T follicular helper cell (primary cell): ENCODE data around the gene ARHGAP22.

ENCODE experiments used
- DNase-seq: peaks from one replicate; pipeline ENCODE4 v3.0.0-alpha.2; 2020; ENCODE audit warnings: low read depth

ARHGAP22 gene

DNA sequence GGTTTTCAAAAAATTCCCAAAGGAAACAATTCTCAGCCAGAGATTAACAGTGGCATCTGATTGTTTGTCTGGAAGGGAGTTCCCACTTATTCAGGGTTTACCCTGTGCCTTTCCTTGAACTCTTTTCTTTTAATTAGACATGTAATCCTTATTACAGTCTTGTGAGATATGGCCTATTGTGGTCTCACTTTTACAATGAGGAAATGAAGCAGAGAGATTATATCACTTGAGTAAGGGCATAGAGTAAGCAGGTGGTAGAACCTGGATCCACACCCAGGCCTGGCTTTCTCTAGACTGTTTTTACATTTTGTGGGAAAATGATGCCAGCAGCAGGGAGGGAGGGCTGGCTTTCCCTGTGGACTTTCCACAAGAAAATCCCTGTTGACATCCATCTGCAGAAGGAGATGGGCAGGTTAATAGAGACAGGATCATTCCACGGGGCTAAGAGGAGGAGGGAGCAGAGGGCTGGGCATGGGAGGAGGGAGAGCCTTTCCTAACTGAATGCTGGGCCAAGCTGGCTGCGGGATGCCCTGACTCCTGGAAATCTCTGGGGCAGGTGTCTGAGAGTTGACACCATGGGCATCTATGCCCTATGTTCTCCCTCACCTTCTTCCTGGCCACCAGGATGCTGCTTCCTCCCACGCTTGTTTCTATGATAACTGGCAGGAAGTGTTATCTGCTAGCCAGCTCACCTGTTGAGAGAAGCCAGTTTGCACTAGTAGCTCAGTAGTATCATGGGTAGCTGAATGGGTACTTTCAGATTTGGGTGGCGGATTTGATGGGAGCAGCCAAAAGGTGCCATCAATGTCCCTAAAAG is 28.7 kb upstream of the ARHGAP22 start:
- DNase-seq: no peak

DNA sequence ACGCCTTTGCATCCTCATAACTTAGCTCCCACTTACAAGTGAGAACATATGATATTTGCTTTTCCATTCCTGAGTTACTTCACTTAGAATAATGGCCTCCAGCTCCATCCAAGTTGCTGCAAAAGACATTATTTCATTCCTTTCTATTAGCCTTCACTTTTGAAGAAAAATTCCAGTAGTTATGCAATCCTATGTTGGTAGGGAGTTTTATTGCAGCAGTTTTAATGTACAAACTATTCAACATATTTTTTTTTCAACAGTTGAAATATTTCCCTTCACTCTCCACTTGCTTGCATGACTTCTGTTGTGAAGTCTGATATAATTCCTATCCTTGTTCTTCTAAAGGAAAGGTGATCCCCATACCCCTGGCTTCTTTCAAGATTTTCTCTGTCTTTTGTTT is 27.3 kb upstream of the ARHGAP22 start:
- DNase-seq: no peak

DNA sequence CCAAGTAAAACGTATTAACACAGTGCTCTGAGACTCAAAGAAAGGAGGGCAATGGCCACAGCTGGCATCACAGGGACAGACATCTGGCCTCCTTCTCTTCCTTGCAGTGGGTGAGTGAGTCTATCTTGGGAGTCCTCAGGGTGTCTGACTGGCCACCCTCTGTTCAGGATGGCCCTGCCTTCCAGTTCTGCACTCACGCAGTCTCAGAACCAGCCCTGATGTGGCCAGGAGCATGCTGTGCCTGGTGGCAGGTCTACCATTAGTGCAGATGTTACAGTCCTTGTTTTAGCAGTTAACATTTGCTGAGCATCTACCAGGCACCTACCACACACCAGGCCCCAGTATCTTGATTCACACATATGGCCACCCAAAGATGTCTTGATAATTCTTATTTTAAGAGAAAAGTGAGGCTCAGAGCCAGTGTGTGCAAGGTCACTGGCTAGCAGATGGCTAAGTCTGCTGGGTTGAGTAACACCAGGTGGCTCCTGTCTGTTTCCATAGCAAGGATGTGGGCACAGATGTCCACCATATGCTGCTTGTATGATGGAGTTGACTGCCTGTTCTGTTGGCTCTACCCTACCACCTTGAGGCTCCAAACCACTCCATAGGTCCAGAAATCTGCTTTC is 23.2 kb upstream of the ARHGAP22 start:
- no peak for DNase-seq

DNA sequence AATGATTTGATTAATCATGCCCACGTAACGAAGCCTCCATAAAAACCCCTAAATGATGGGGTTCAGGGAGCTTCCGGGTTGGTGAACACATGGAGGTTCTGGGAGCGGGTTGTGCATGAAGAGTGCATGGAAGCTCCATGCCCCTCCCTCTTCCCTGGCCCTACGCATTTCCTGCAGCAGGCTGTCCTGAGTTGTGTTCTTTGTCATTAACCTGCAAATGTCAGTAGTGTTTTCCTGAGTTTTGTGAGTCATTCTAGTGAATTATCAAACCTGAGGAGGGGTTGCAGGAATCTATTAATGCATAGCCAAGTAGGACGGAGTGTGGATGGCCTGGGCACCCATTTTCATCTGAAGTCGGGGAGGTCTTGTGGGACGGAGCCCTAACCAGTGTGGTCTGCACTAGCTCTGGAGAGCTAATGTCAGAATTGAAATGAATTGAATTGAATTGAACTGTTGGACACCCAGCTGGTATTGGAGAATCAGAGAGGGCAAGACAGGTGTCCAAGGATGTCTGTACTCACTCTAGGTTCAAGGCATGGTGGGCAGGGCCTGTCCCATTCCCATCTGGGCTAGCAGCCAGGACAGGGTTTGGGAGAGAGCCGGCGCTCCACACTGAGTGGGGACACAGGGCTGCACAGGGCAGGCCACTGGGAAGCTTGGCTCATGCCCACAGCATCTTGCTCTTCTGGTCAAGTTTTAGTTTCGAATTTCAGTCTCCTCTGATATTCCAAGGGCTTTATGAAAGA is 22.3 kb upstream of the ARHGAP22 start:
- no peak for DNase-seq

DNA sequence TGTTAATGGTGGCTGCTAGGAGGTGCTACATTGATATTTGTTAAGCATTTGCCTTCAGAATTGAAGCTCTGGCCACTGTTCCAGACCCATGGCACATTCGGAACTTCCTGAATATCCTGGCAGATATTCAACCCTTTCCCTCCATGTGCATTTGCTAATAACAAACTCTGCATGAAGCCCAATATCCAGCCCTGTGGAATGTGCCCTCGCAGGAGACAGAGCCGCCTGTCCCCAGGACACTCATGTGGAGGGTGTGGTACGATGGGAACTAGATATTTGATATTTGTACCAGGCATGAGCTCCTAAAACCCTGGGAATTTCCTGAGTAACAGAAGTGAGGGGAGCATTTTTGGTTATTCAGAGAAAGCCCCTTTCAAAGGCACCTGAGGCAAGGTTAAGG is 21.6 kb upstream of the ARHGAP22 start:
- DNase-seq: no peak

DNA sequence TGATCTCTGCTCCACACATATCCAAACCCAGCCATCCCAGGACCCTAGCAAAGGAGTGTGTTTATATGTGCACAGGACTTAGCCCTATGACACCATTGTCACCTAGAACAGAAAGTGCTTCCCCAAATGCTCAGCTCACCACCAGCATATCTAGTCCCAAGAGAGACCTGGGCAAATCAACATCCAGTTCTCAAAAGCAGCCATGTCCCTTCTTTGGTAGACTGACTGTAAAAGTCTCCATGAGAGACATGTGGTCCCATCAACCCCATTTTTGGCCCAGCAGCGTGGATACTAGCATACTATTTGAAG is 20.9 kb upstream of the ARHGAP22 start:
- no peak for DNase-seq

DNA sequence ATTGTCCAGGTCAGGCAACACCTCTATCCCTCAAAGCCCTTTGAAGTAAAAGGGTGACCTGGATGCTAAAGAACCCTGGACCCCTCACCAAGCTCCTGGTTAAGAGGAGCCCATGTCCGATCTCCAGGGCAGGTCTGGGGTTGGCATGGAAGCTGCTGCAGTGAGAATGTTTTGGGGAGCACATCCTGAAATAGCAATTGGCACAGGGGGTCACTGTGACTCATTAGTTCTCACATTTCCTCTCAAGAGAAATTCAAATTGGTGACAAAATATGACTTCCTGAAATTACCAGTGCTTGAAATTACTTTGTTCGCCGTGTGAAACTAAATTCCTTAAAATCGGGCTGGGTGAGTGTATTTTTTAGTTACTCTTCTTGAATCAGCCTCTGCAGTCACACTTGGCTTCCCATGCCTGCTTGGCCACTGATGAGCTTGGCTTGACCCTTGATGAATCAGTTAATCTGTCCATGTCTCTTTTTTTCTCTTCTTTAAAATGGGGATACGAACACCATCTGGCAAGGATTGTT is 18.8 kb upstream of the ARHGAP22 start:
- DNase-seq: no peak

DNA sequence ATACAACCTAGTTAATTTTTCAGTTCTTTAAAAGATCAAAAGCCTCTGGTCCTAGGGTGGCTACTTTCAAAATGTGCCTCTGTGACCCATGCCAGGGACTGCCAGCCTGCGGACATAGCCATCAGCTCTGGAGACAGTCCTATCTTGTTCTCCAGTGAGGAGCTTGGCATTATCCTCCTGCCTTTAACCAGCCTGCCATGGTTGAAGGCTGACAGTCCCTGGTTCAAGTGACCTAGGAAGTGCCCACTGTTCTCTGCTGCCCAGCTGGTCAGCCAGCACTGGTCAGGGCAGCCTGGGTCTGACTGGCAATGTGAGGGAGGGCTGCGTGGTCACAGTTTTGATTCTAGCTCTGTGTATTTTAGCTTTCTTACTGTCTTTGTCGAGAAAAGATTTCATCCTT is 18.1 kb upstream of the ARHGAP22 start:
- no peak for DNase-seq

DNA sequence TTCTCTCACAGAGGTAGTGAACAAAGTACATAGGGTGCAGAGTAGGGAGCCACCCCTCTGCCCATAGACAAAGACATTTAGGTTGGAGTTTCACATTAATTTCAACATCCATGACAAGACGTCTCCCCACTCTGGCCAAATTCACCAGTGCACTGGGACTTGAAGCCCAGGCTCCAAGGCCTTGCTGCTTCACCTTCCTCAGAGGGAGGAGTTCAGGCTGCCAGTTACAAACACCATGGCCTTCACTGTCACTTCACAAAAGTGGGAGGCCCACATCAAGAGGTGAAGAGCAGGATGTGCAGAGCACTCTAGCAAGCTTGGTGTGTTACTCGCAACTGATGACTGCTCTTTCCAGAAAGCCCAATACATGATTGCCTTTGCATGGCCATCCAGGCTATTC is 15.8 kb upstream of the ARHGAP22 start:
- DNase-seq: no peak

DNA sequence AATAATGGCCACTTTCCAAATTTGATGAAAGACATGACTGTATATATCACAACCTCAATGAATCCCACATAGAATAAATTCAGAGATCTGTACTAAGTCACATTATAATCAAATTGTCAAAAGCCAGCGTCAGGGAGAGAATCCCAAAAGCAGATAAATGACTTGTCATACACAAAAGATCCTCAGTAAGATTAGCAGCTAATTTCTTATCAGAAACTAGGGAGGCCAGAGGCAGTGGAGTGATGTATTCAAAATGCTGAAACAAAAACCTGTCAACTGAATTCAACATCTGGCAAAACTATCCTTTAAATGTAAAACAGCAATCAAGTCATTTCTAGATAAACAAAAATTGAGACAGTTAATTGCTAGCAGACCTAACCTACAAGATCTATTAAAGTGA is 11.6 kb upstream of the ARHGAP22 start:
- no peak for DNase-seq

DNA sequence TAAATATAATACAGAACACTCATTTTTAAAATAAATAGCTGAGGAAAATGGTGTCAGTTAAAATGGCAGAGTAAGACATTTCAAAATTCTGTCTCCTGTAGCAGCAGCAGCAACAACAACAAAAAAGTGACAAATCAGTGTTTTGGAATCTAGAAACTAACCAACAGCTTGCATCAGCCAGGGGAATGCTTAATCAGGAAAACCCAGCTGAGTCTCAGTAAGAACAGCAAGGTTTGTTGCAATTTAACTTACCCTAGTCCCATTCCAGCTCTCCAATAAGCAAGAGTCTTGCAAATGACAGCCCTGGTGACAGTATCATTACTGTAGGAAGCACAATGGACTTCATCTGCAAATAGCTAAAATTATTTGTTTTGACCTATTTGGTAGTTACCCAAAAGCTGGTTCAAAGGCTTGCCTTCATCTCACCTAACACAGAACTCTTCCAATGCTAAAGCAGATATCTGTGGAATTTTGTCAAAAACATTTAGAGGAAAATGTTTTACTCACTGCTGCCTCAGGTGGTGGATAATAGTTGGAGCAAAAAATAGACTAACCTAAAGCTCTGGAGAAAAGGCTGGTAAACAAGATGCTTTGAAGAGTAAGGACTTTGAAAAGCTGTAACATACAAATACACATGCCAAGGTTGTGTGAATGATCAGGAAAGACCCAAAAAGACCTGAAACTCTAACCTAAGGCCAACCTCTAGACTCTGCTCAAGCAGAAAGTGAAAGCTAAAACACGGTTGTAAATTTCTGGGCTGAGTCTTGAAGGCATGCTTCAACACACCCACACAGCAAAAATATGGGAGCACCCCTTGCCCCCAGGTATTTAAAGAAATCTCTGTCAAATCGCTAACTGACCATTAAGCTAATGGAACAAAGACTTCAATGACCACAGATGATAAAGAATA is 9.9 kb upstream of the ARHGAP22 start:
- no peak for DNase-seq

DNA sequence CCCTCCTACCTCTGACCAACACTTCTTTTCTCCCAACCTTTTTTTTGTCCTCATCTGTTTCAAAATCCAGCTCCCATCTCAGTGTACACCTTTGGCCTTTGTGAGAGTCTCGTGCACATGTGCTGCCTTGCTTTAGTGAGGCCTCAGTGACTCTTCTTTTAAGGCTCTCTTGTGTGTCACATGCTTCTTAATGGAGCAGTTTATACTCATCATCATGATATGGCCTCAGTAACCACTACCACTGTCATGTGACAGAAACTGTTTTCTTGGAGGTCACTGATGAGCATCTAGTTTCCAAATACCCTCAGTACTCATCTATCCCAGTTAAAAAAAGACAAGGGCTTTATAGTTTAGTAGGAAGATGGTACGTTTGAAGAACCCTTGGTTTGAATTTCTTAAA is 8.1 kb upstream of the ARHGAP22 start:
- no peak for DNase-seq

DNA sequence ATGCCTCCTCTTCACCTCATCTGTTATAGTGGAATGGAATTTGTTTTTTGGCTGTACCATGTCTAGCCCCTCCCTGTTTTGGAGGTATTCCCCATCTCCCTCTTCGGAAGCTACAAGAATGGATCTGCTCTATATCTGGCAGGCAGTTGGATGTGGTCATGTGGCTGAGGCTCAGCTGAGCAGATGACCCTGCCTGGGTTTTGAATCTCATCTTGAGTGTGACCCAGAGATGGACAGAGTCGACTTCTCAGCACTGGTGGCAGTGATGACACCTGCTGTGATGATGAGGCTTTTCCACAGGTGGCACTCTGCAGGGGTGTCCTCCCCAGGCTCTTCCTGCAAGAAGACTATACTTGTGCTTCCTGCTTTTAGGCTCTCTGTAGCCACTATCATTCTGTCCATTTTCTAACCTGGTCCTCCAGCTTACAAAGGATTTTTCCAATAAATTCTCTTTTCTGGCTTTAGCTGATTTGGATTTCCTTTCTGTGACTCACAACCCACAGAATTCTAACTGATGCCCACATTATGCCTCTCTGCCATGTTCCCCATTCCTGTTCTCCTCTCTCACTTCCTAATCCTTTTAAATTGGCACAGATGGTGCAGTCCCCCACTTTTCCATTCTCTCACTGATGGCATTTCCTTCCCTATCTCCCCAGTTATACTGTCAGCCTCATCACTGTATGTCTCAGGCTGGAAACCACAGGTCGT is 7.5 kb upstream of the ARHGAP22 start:
- DNase-seq: no peak

DNA sequence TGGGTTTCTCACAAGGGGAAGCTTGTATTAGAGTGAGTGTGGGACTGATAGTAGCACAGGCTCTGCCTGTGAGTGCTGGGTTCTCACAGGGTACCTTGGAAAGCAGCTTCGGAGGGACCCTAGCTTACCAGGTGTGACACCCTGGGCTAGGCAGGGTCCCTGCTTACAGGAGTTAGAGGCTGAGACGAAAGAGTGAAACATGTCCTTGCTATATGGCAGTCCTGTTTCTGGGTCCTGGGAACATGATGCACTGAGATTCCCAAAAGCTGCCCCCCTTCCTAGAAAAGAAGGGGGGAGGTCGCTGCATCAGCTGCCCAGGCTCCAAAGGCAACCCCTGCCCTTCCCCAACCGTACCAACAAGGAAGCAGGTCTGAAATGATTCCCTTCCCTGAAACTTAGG is 6.3 kb upstream of the ARHGAP22 start:
- DNase-seq: no peak

DNA sequence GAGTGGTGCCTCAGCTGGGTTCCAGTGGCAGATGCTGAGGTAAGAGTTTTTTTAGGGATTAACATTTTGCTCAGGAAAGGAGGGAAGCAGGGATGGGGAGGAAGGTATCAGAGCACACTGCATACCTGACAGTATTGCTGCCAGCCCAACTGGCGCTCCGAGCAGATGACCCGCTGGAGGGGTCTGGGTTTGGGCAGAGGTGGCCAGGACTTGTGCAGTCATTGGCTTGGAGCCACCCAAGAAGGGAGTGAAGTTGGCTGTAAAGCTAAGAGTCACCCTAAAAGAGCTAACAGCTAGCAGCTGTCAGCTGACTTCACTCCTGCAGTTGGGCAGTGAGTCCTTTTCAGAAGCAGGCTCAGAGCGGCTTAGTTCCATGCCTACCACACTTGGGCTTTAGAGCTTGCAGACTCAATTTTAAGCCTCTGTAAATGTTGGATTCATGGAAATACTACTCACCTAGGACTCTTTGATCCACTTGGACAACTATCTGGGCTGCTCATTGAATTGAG is 5.8 kb upstream of the ARHGAP22 start:
- no peak for DNase-seq

DNA sequence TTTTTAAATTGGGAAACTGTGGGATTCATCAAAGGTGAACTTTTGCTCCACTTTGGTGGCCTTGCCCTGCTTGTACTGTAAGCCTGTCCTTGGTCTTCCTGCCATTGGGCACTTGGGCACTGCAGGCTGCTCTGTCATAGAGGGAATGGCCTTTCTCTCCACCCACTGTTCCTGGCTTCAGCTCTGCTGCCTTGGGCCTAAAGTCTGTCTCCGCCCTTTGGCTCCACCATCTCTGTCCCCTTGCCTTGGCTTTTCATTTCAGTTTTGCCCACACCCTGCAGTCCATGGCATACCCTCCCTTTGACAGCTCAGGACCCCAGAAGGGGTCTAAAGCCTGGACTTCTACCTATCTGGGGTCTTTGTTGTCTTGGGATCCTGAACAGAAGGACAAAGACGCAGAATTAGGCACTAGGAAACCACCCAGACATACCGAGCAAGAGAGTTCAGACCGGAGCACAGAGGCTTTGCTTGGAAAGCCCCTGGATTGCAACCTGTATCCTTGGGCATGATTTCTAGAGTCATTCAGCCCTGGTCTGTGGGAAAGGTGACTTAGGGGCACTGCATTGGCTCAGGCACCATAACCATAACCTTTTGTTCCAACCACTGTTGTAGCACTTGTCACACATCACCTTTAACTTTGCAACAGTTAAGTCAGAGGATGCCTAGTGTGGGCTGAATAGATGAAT is 5.2 kb upstream of the ARHGAP22 start:
- no peak for DNase-seq

DNA sequence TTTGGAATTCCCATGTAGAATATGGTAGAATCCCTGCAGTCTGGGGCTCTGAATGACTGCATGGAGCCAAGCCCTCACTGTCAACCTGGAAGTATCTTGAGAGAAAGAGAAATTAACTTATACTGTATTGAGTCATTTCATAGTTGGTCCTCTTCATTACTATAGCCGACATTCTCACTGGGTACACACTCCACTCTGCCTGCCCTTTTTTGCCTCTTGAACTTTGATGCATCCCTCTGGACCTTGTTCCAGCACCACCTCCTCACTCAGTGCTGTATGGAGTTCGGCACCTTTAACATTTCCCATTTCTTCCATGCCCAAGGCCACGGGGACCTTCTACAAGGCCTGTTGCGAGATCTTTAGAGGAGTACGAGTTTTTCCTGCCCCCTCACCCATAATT is 4.6 kb upstream of the ARHGAP22 start:
- no peak for DNase-seq

DNA sequence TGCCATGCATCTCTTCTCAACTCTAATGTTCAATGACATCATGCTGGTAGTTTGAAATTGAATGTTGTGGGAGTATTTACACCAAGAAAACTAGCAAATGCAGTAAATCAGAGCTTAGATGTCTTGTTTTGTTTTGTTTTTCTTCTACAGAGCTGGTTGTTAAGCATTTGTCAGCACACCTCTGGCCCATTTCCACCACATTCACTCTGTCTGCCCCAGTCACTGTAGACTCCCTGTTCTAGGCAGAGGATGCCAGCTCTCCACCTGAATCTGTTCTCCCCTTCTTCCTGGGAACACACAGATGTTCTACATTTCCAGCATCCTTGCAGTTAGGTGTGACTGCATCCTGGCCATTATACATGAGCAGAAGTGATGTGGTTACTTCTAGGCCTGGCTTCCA is 4.1 kb upstream of the ARHGAP22 start:
- DNase-seq: no peak

DNA sequence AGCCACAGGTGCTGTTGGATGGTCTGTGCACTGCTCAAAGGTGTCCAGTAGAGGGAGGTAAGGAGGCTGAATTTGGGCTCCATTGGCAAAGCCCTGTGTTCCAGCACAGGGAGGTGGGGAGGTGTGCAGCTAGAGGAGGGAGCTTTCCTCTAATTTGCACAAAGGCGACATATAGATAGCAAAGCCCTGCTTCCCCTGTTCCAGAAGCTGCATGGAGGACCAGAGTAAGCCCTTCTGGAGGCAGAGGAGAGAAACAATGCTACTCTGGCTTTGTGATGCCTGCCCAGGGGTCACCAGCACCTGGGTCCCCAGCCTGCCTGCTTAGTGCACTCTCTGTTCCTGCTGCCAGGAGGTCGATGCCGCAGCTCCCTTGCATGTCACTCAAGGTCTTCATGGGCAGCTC is 3.4 kb upstream of the ARHGAP22 start:
- DNase-seq: no peak
